ENCODE data around the gene CAMKMT.

DNA sequence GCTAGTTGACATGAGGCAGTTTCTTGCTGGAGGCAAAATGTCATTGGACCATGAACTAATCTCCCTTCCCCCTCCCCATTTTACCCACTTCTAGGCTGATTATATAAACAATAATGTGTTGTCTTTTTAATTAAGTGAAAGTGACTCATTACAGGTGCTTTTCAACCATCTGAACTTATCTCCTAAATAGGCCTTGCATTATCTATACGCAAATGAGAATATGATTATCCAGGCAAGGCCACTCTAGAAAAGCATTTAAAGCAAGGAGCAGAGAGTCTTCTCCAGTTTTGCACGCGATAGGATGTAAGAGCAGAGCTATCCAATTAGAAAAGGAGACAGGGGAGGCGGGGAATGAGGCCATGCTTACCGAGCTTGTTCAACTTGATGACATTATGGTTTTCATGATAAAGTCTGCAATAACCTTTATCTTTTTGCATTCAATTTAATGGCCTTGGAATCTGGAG is 293.7 kb downstream of the CAMKMT start:
- TF ChIP-seq, protein P1, sequence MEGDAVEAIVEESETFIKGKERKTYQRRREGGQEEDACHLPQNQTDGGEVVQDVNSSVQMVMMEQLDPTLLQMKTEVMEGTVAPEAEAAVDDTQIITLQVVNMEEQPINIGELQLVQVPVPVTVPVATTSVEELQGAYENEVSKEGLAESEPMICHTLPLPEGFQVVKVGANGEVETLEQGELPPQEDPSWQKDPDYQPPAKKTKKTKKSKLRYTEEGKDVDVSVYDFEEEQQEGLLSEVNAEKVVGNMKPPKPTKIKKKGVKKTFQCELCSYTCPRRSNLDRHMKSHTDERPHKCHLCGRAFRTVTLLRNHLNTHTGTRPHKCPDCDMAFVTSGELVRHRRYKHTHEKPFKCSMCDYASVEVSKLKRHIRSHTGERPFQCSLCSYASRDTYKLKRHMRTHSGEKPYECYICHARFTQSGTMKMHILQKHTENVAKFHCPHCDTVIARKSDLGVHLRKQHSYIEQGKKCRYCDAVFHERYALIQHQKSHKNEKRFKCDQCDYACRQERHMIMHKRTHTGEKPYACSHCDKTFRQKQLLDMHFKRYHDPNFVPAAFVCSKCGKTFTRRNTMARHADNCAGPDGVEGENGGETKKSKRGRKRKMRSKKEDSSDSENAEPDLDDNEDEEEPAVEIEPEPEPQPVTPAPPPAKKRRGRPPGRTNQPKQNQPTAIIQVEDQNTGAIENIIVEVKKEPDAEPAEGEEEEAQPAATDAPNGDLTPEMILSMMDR (IDR thresholded peaks at IDR 0.05; ENCODE audit: low read length): no peak
- TF ChIP-seq EZH2 (optimal IDR thresholded peaks at IDR 0.05; ENCODE audit: low read depth, low read length): no peak
